Measurements from ENCODE around the gene DAPK2. TPM values are rescaled to one million over a fixed set of nuclear protein-coding genes. Genes with fewer than 3 reads are reported as not detected.
A peak's percentile ranks its signal among the peaks of the same experiment; 100 is the strongest.

The DAPK2 gene
- total RNA-seq, 4 donors from 2014 or later, result 28.5 to 70.8 (median 52.7) TPM

DNA sequence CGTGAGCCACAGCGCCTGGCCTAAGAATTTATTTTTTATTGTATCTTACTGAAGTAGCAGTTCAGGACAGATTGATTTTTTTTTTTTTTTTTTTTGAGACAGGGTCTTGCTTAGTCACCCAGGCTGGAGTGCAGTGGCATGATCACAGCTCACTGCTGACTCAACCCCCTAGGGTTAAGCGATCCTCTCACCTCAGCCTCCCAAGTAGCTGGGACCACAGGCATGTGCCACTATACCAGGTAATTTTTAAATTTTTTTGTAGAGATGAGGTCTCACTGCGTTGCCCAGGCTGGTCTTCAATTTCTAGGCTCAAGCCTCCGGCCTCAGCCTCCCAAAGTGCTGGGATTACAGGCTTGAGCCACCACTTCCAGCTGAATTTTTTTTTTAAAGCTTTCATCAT is 112.8 kb downstream of the DAPK2 start:
- intact Hi-C loops (cut with DNase I; ENCODE audit: low total_unique reads), result no loop called here
- Histone ChIP-seq H3K4me1 (peaks cover 2 to 7% of the 10 kb centered on the region in 2 donors), H3K36me3 (no peaks in the 10 kb centered on the region), H3K27ac (peak overlapping the region in 2 of 4 donors; percentile 13 to 35), H3K4me3 (no peak overlapping the region), H3K27me3 (no peaks in the 10 kb centered on the region), H3K9me3 (no peaks in the 10 kb centered on the region)
- ATAC-seq, result no peak
- in situ Hi-C loops (cut with MboI; ENCODE audit: low sequenced_read_pairs in 4 of 4), result no loop called here
- no peak for DNase-seq
- no peak for TF ChIP-seq POLR2A (IDR thresholded peaks at IDR 0.05)
- TF ChIP-seq, protein P1, sequence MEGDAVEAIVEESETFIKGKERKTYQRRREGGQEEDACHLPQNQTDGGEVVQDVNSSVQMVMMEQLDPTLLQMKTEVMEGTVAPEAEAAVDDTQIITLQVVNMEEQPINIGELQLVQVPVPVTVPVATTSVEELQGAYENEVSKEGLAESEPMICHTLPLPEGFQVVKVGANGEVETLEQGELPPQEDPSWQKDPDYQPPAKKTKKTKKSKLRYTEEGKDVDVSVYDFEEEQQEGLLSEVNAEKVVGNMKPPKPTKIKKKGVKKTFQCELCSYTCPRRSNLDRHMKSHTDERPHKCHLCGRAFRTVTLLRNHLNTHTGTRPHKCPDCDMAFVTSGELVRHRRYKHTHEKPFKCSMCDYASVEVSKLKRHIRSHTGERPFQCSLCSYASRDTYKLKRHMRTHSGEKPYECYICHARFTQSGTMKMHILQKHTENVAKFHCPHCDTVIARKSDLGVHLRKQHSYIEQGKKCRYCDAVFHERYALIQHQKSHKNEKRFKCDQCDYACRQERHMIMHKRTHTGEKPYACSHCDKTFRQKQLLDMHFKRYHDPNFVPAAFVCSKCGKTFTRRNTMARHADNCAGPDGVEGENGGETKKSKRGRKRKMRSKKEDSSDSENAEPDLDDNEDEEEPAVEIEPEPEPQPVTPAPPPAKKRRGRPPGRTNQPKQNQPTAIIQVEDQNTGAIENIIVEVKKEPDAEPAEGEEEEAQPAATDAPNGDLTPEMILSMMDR (IDR thresholded peaks at IDR 0.05 in 4 of 5, conservative IDR thresholded peaks at IDR 0.05 in 1 of 5), result no peak

DNA sequence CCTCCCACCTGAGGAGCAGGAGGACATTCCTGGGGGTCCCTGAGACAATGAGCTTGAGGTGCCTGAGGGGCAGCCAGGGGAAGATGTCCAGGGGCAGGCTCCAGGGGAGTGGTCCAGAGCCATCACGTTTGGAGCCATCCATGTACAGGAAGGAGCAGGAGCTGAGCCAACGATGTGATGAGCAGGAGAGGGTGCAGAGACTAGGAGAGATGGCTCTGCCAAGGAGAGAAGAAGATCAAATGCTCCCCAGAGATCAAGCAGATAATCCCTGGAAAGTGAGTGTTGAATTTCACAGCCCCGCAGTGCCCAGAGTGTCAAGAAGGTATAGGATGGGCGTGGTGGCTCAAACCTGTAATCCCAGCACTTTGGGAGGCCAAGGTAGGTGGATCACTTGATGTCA is 114.7 kb downstream of the DAPK2 start:
- in situ Hi-C loops (cut with MboI; ENCODE audit: low sequenced_read_pairs in 4 of 4), result no loop called here
- Histone ChIP-seq H3K4me1 (peaks cover 0 to 5% of the 10 kb centered on the region in 2 donors), H3K4me3 (no peak overlapping the region), H3K9me3 (no peaks in the 10 kb centered on the region), H3K27ac (peak overlapping the region in 2 of 4 donors; percentile 23 to 35), H3K36me3 (peaks cover 0 to 4% of the 10 kb centered on the region in 2 donors), H3K27me3 (no peaks in the 10 kb centered on the region)
- ATAC-seq (no peak), DNase-seq (no peak)
- no peak for TF ChIP-seq POLR2A (IDR thresholded peaks at IDR 0.05)
- TF ChIP-seq, protein P1 (IDR thresholded peaks at IDR 0.05 in 4 of 5, conservative IDR thresholded peaks at IDR 0.05 in 1 of 5), result no peak
- intact Hi-C loops (cut with DNase I; ENCODE audit: low total_unique reads), result no loop called here

DNA sequence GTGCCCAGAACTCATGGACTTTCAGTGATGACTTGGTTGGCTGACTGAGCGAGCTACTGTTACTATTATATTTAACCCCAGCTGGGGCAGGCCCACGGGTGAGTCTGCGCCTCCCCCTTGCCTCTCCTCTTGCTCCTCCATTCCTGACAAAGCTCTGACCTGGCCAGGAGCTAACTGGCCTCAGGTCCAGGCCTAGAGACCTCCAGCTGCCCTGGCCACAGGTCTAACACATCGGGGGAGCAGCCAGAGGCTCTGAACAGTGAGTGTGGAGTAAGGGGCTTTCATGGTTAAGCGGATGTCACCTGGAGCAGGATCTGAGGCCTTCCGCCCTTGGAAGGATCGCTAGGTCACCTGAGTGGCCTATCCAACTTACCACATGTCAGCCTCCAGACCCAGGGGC is 116.3 kb downstream of the DAPK2 start:
- DNase-seq (no peak), ATAC-seq (no peak)
- peaks cover 0 to 4% of the 10 kb centered on the region in 2 donors for H3K36me3 ChIP-seq
- in situ Hi-C loops (cut with MboI; ENCODE audit: low sequenced_read_pairs in 4 of 4), result no loop called here
- intact Hi-C loops (cut with DNase I; ENCODE audit: low total_unique reads), result no loop called here
- H3K27me3 ChIP-seq, result no peaks in the 10 kb centered on the region
- no peak overlapping the region for H3K27ac ChIP-seq
- no peaks in the 10 kb centered on the region for H3K9me3 ChIP-seq
- TF ChIP-seq, protein P1 (IDR thresholded peaks at IDR 0.05 in 4 of 5, conservative IDR thresholded peaks at IDR 0.05 in 1 of 5), result no peak
- TF ChIP-seq POLR2A (IDR thresholded peaks at IDR 0.05), result no peak
- H3K4me1 ChIP-seq, result peaks cover 0 to 12% of the 10 kb centered on the region in 2 donors
- H3K4me3 ChIP-seq, result no peak overlapping the region

DNA sequence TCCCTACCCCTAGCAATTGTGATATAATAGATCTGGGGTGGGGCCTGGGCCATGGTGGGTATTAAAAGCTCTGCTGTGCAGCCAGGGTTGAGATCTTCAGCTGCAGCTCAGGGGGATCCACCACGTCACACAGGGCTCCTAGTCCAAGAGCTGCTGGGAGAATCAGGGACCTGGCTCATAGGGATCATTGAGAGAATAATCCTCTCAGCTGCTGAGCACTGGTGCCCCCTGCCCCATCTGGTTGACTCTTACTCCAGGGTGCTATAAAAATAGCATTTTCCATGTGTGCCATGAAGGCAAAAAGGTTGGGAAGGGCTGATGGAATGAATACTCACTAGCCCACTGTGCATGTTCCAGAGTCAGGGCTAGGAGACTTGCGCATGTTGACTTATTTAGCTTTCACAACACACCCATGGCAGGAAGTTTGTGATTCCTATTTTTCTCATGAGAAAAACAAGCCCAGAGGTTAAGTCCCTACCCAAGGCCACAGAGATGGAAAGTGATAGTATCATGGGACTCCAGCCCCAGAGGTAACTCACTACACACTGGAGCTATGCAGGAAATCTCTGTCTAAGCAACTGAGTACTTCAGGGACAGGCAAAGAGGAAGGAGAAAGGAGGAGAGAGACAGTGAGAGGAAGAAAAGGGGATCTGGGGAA is 118.0 kb downstream of the DAPK2 start:
- no peaks in the 10 kb centered on the region for H3K9me3 ChIP-seq
- no peak overlapping the region for H3K4me3 ChIP-seq
- ATAC-seq (no peak), DNase-seq (no peak)
- TF ChIP-seq, protein P1 (IDR thresholded peaks at IDR 0.05 in 4 of 5, conservative IDR thresholded peaks at IDR 0.05 in 1 of 5), result no peak
- peak overlapping the region in 3 of 4 donors; percentile 31 to 50 (median 35) for H3K27ac ChIP-seq
- in situ Hi-C loops (cut with MboI; ENCODE audit: low sequenced_read_pairs in 4 of 4) (no loop called here), intact Hi-C loops (cut with DNase I; ENCODE audit: low total_unique reads) (no loop called here)
- H3K36me3 ChIP-seq, result peaks cover 0 to 14% of the 10 kb centered on the region in 2 donors
- H3K4me1 ChIP-seq, result peaks cover 0 to 12% of the 10 kb centered on the region in 2 donors
- no peaks in the 10 kb centered on the region for H3K27me3 ChIP-seq
